Lower lobe of right lung (tissue), 2 donors: ENCODE measurements around the gene CD99. TPM values are rescaled to one million over a fixed set of nuclear protein-coding genes. Genes with fewer than 3 reads are reported as not detected.
"Not testable (repeated sequence)": the region's sequence is repeated elsewhere in the genome, so short reads cannot be mapped to it uniquely, and the experiment has no call there.

Experiments used
- ATAC-seq, 2 donors: fragments of 200-7000 bp; cut with Tn5 transposase; one replicate each; pipeline ENCODE4 v1.9.1; 2020 to 2022; ENCODE audit warnings: mild to moderate bottlenecking in 2 of 2, moderate library complexity in 2 of 2
- DNase-seq: peaks from one replicate; pipeline ENCODE4 v3.0.0-alpha.2; 2020
- H3K27ac ChIP-seq: fragments of 200-600 bp; one replicate; pipeline ENCODE4 v1.8.0; 2022
- H3K27me3 ChIP-seq: fragments of 200-600 bp; one replicate; pipeline ENCODE4 v1.8.0; 2022; ENCODE audit warnings: low read depth
- H3K36me3 ChIP-seq: fragments of 200-600 bp; one replicate; pipeline ENCODE4 v1.8.0; 2022; ENCODE audit warnings: mild to moderate bottlenecking
- H3K4me1 ChIP-seq: fragments of 200-600 bp; one replicate; pipeline ENCODE4 v1.8.0; 2022
- H3K4me3 ChIP-seq: fragments of 200-600 bp; one replicate; pipeline ENCODE4 v1.8.0; 2022; ENCODE audit warnings: mild to moderate bottlenecking
- H3K9me3 ChIP-seq: fragments of 200-600 bp; one replicate; pipeline ENCODE4 v1.8.0; 2022
- CTCF ChIP-seq: fragments of 200-600 bp; IDR thresholded peaks from one replicate; pipeline ENCODE4 v1.8.0; 2022; ENCODE audit warnings: antibody characterized with exemption, mild to moderate bottlenecking
- intact Hi-C: fragments of 100-400 bp; cut with DNase I; formaldehyde crosslinking; loops from one replicate; pipeline ENCODE4 v1.11.0; 2022
- total RNA-seq: library from RNA; stranded (reverse); fragmentation: NEBNext Ultra II Directional; extraction: Animal tissue kit (Norgen Biotek cat#: 25700); gene quantifications from one replicate; pipeline ENCODE4 v1.2.1, GENCODE V29; 2021
- donor health status: DM: no; HTN: yes; CAD: no; lungs with severe emphysema.

Gene CD99
- total RNA-seq, 1 donor from 2014 or later = 249 TPM

GRCh38 chrX:2723286-2723879, 32.3 kb downstream of the CD99 start:
- no peaks in the 10 kb centered on the region for H3K9me3 ChIP-seq
- H3K27ac ChIP-seq = no peak overlapping the region
- intact Hi-C loops = no loop called here
- no peaks in the 10 kb centered on the region for H3K4me1 ChIP-seq
- ATAC-seq = no peak
- no peak for TF ChIP-seq CTCF
- H3K27me3 ChIP-seq = no peaks in the 10 kb centered on the region
- H3K36me3 ChIP-seq = peaks cover 99% of the 10 kb centered on the region
- no peak overlapping the region for H3K4me3 ChIP-seq
- no peak for DNase-seq

- peaks cover 98% of the 10 kb centered on the region for H3K36me3 ChIP-seq
- H3K4me3 ChIP-seq, H3K4me1 ChIP-seq, ATAC-seq, H3K27me3 ChIP-seq, DNase-seq, H3K27ac ChIP-seq, intact Hi-C loops, H3K9me3 ChIP-seq: not testable (repeated sequence)
Observed at GRCh38 chrX:2727264-2727663, 36.2 kb downstream of the CD99 start.

GRCh38 chrX:2732076-2732475, 41.0 kb downstream of the CD99 start:
- Histone ChIP-seq H3K27me3 (no peaks in the 10 kb centered on the region), H3K27ac (no peak overlapping the region), H3K9me3 (no peaks in the 10 kb centered on the region), H3K4me3 (no peak overlapping the region), H3K36me3 (peaks cover 91% of the 10 kb centered on the region), H3K4me1 (no peaks in the 10 kb centered on the region)
- intact Hi-C loops = no loop called here
- TF ChIP-seq CTCF = no peak
- ATAC-seq (no peak), DNase-seq (no peak)

GRCh38 chrX:2732649-2733048, 41.6 kb downstream of the CD99 start:
- Histone ChIP-seq H3K27ac (no peak overlapping the region), H3K9me3 (no peaks in the 10 kb centered on the region), H3K27me3 (no peaks in the 10 kb centered on the region), H3K4me3 (no peak overlapping the region), H3K36me3 (peaks cover 86% of the 10 kb centered on the region), H3K4me1 (no peaks in the 10 kb centered on the region)
- ATAC-seq = no peak
- intact Hi-C loops = no loop called here
- no peak for DNase-seq
- no peak for TF ChIP-seq CTCF

GRCh38 chrX:2733286-2733685, 42.2 kb downstream of the CD99 start:
- intact Hi-C loops = no loop called here
- Histone ChIP-seq H3K4me3 (no peak overlapping the region), H3K4me1 (no peaks in the 10 kb centered on the region), H3K27ac (no peak overlapping the region), H3K36me3 (peaks cover 86% of the 10 kb centered on the region), H3K9me3 (no peaks in the 10 kb centered on the region), H3K27me3 (no peaks in the 10 kb centered on the region)
- ATAC-seq (no peak), DNase-seq (no peak)
- TF ChIP-seq CTCF = no peak

- intact Hi-C loops = no loop called here
Observed at GRCh38 chrX:2735270-2735669, 44.2 kb downstream of the CD99 start.

More at GRCh38 chrX:2735270-2735669, 44.2 kb downstream of the CD99 start:
- ATAC-seq (no peak), DNase-seq (no peak)
- Histone ChIP-seq H3K4me1 (no peaks in the 10 kb centered on the region), H3K4me3 (no peak overlapping the region), H3K9me3 (no peaks in the 10 kb centered on the region), H3K27ac (no peak overlapping the region), H3K27me3 (no peaks in the 10 kb centered on the region), H3K36me3 (peaks cover 86% of the 10 kb centered on the region)
- no peak for TF ChIP-seq CTCF
